Adipocyte (in vitro differentiated cells): ENCODE measurements around the gene FOXN3.
"Not testable (repeated sequence)": the region's sequence is repeated elsewhere in the genome, so short reads cannot be mapped to it uniquely, and the experiment has no call there.

Experiments
- DNase-seq: peaks from one replicate; pipeline ENCODE4 v3.0.0-alpha.2; 2015; ENCODE audit warnings: low read depth
- H3K27me3 ChIP-seq: replicated peaks from 2 replicates; pipeline ENCODE4 v1.7.0; 2013; ENCODE audit warnings: mild to moderate bottlenecking, low read length, moderate library complexity; ENCODE audit not compliant: control insufficient read depth, insufficient read depth
- H3K36me3 ChIP-seq: 2 replicates; pipeline ENCODE4 v1.7.0; 2013; ENCODE audit warnings: low read length, mild to moderate bottlenecking, moderate library complexity; ENCODE audit not compliant: control insufficient read depth, insufficient read depth, severe bottlenecking
- H3K4me1 ChIP-seq: 2 replicates; pipeline ENCODE4 v1.7.0; 2013; ENCODE audit warnings: mild to moderate bottlenecking, low read length, moderate library complexity; ENCODE audit not compliant: control insufficient read depth, insufficient read depth
- H3K4me3 ChIP-seq: 2 replicates; pipeline ENCODE4 v1.7.0; 2013; ENCODE audit warnings: mild to moderate bottlenecking, low read length, moderate library complexity
- H3K9ac ChIP-seq: 2 replicates; pipeline ENCODE4 v1.7.0; 2013; ENCODE audit warnings: mild to moderate bottlenecking, low read length, moderate library complexity
- H3K9me3 ChIP-seq: 2 replicates; pipeline ENCODE4 v1.7.0; 2013; ENCODE audit warnings: mild to moderate bottlenecking, low read length, moderate library complexity; ENCODE audit not compliant: control insufficient read depth

FOXN3 gene

GRCh38 chr14:89250655-89250975, 166.4 kb downstream of the FOXN3 start:
- H3K36me3 ChIP-seq, H3K4me3 ChIP-seq, H3K9me3 ChIP-seq, H3K9ac ChIP-seq, H3K4me1 ChIP-seq, DNase-seq, H3K27me3 ChIP-seq: not testable (repeated sequence)

GRCh38 chr14:89249972-89250654, 166.9 kb downstream of the FOXN3 start:
- Histone ChIP-seq H3K9me3 (no peaks in the 10 kb centered on the region), H3K36me3 (no peaks in the 10 kb centered on the region), H3K9ac (no peak overlapping the region), H3K27me3 (no peaks in the 10 kb centered on the region), H3K4me3 (no peak overlapping the region), H3K4me1 (no peaks in the 10 kb centered on the region)
- DNase-seq, result no peak

- DNase-seq, result no peak
- H3K9me3 ChIP-seq, result no peaks in the 10 kb centered on the region
- no peak overlapping the region for H3K9ac ChIP-seq
- H3K36me3 ChIP-seq, result peaks cover 5% of the 10 kb centered on the region
- no peaks in the 10 kb centered on the region for H3K4me1 ChIP-seq
- H3K4me3 ChIP-seq, result no peak overlapping the region
- H3K27me3 ChIP-seq, result no peaks in the 10 kb centered on the region
These were observed 167.9 kb downstream of the FOXN3 start for GRCh38 chr14:89249065-89249695.

GRCh38 chr14:89248411-89249064, 168.5 kb downstream of the FOXN3 start:
- no peaks in the 10 kb centered on the region for H3K27me3 ChIP-seq
- H3K4me3 ChIP-seq, result no peak overlapping the region
- H3K9me3 ChIP-seq, result no peaks in the 10 kb centered on the region
- H3K9ac ChIP-seq, result no peak overlapping the region
- peaks cover 5% of the 10 kb centered on the region for H3K36me3 ChIP-seq
- no peaks in the 10 kb centered on the region for H3K4me1 ChIP-seq
- DNase-seq, result no peak

- peaks cover 5% of the 10 kb centered on the region for H3K36me3 ChIP-seq
- no peaks in the 10 kb centered on the region for H3K27me3 ChIP-seq
- DNase-seq, result no peak
- no peak overlapping the region for H3K4me3 ChIP-seq
- H3K9ac ChIP-seq, result no peak overlapping the region
- H3K9me3 ChIP-seq, result no peaks in the 10 kb centered on the region
- H3K4me1 ChIP-seq, result peaks cover 9% of the 10 kb centered on the region
These were observed 169.4 kb downstream of the FOXN3 start for GRCh38 chr14:89247457-89248122.

- H3K36me3 ChIP-seq, result peaks cover 5% of the 10 kb centered on the region
- H3K9ac ChIP-seq, result no peak overlapping the region
- H3K4me1 ChIP-seq, result peaks cover 10% of the 10 kb centered on the region
- H3K4me3 ChIP-seq, result no peak overlapping the region
- no peak for DNase-seq
- H3K9me3 ChIP-seq, result no peaks in the 10 kb centered on the region
- H3K27me3 ChIP-seq, result no peaks in the 10 kb centered on the region
These were observed 170.7 kb downstream of the FOXN3 start for GRCh38 chr14:89246290-89246689.

GRCh38 chr14:89245802-89246201, 171.2 kb downstream of the FOXN3 start:
- DNase-seq, result no peak
- H3K9ac ChIP-seq, result no peak overlapping the region
- no peak overlapping the region for H3K4me3 ChIP-seq
- H3K4me1 ChIP-seq, result peaks cover 10% of the 10 kb centered on the region
- no peaks in the 10 kb centered on the region for H3K9me3 ChIP-seq
- H3K36me3 ChIP-seq, result peaks cover 5% of the 10 kb centered on the region
- no peaks in the 10 kb centered on the region for H3K27me3 ChIP-seq

DNA sequence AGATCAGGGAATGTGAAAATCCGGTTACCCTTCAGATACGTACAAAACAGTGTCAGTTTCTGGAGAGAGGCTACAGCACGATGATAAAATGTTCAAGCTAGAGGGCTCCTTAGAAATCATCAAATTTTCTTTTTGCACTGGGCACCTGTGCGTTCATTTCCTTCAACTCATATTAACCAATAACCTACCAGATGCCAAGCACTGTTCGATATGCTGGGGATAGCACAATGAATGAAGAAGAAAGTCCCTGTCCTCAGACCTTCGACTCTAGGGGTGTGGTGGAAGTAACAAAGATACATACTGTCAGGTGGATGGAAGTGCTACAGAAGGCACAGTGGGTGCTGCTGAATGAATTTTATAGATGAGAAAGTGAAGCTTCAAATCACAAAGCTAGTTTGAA, 172.3 kb downstream of the FOXN3 start:
- Histone ChIP-seq H3K4me3 (no peak overlapping the region), H3K9ac (no peak overlapping the region), H3K9me3 (no peaks in the 10 kb centered on the region), H3K27me3 (no peaks in the 10 kb centered on the region), H3K4me1 (peaks cover 10% of the 10 kb centered on the region), H3K36me3 (peaks cover 5% of the 10 kb centered on the region)
- DNase-seq, result no peak

DNA sequence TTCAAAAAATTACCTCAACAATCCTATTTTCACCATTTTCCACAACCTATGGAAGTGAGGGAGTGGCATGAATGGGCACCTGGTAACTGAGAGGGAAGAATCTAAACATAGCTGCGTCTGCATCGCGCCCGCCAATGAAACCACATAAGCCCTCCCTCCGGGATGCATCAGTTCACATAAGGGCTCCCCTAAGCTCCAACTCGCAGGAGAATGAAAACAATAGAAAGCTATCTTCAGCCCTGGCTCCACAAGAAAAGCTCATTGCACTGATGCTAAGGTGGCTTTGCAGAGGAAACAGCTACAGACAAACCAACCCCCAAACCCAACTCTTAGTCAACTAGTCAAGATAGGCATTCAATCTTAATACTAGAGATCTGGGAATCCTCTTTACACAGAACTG, 173.3 kb downstream of the FOXN3 start:
- Histone ChIP-seq H3K4me1 (peaks cover 10% of the 10 kb centered on the region), H3K36me3 (peaks cover 5% of the 10 kb centered on the region), H3K4me3 (no peak overlapping the region), H3K9me3 (no peaks in the 10 kb centered on the region), H3K9ac (no peak overlapping the region), H3K27me3 (no peaks in the 10 kb centered on the region)
- no peak for DNase-seq

GRCh38 chr14:89243286-89243685, 173.7 kb downstream of the FOXN3 start:
- H3K4me1 ChIP-seq, result peaks cover 10% of the 10 kb centered on the region
- H3K36me3 ChIP-seq, result peaks cover 5% of the 10 kb centered on the region
- H3K9me3 ChIP-seq, result no peaks in the 10 kb centered on the region
- H3K4me3 ChIP-seq, result no peak overlapping the region
- no peak overlapping the region for H3K9ac ChIP-seq
- no peak for DNase-seq
- H3K27me3 ChIP-seq, result no peaks in the 10 kb centered on the region

DNA sequence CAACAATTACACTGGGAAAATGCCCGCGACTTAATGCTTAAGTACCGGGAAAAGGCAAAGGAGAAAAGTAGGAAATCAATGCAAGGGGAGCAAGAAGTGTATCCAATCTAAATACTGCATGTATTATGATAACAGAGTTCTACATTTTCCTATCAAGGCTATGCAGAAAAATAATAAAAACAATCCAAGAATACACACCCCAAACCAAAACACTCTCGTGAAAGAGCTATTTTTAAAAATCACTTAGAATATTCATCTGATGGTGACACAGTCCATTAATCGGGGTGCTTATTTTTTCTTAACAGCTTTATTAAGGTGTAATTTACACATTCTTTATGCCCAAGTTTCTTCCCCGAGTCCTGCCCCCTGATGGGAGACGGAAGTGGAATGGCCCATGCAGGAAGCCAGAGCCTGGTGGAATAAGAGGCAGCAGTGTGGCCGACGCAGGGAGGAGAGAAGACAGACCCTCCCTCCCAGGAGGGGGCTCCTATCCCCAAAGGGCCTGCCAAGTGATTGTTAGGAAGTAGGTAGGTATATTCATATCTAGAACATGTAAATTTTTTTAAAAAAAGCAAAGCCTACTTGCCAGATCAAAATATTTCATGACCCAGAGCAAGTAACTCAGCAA, 174.3 kb downstream of the FOXN3 start:
- no peaks in the 10 kb centered on the region for H3K9me3 ChIP-seq
- no peak overlapping the region for H3K4me3 ChIP-seq
- DNase-seq, result no peak
- peaks cover 10% of the 10 kb centered on the region for H3K4me1 ChIP-seq
- H3K9ac ChIP-seq, result no peak overlapping the region
- H3K36me3 ChIP-seq, result peaks cover 5% of the 10 kb centered on the region
- H3K27me3 ChIP-seq, result no peaks in the 10 kb centered on the region
